ENCODE data around the gene ARHGAP4. TPM values are rescaled to one million over a fixed set of nuclear protein-coding genes. Genes with fewer than 3 reads are reported as not detected.

Gene ARHGAP4
- total and polyA plus RNA-seq, 2 donors (not counting 3 experiments of a cell fraction or from before 2014, with no cell fraction given): 20.9 to 33.3 TPM

GRCh38 chrX:153960786-153961185 lies 34.7 kb upstream of the ARHGAP4 start:
- no peaks in the 10 kb centered on the region for H4K20me1 ChIP-seq (replicated peaks; ENCODE audit: control insufficient read depth, extremely low read depth, insufficient read depth, low read length)
- ChIA-PET POLR2A (no interaction called here), CTCF (no interaction called here)
- no peaks in the 10 kb centered on the region for H3K9me3 ChIP-seq (replicated peaks; ENCODE audit: control insufficient read depth, insufficient read depth, low read length)
- intact Hi-C loops (cut with micrococcal nuclease) (no loop called here), dilution Hi-C loops (cut with MboI; ENCODE audit: extremely low pct_ligation_motif_present, low sequenced_read_pairs) (no loop called here)
- H2AFZ ChIP-seq (ENCODE audit: low read depth, low read length): no peak overlapping the region
- H3K36me3 ChIP-seq (ENCODE audit: control insufficient read depth in 2 of 2, extremely low read depth in 1 of 2, insufficient read depth in 2 of 2, low read length in 2 of 2): peaks cover 11 to 57% of the 10 kb centered on the region in 2 experiments
- TF ChIP-seq GATA2 (IDR thresholded peaks at IDR 0.05; ENCODE audit: insufficient read depth, insufficient read length, low read depth, low read length): no peak
- no peak for TF ChIP-seq CTCF (IDR thresholded peaks at IDR 0.05; ENCODE audit: extremely low read depth in 1 of 2, insufficient read depth in 1 of 2, low read depth in 1 of 2, low read length in 2 of 2)
- TF ChIP-seq JUN (IDR thresholded peaks at IDR 0.05; ENCODE audit: borderline replicate concordance, insufficient read depth, insufficient read length, low read depth): no peak
- no peak for TF ChIP-seq POLR2A (IDR thresholded peaks at IDR 0.05; ENCODE audit: low read depth, low read length)
- TF ChIP-seq MAX (IDR thresholded peaks at IDR 0.05; ENCODE audit: insufficient read depth, insufficient read length): no peak
- H3K4me1 ChIP-seq (ENCODE audit: control insufficient read depth, extremely low read depth, insufficient read depth, low read length): no peaks in the 10 kb centered on the region
- no peak overlapping the region for H3K9ac ChIP-seq (replicated peaks; ENCODE audit: extremely low read depth, insufficient read depth, low read length)
- no peak for DNase-seq (ENCODE audit: low read depth, low spot score)
- H3K4me2 ChIP-seq (ENCODE audit: insufficient read depth, low read length): no peak overlapping the region
- no TSS peak for BruUV-seq (replicated peaks)
- FAIRE-seq: no peak
- H3K79me2 ChIP-seq (ENCODE audit: control insufficient read depth, insufficient read depth, low read length): peaks cover 30% of the 10 kb centered on the region
- no peak overlapping the region for H3K4me3 ChIP-seq (replicated peaks in 1 of 3; ENCODE audit: insufficient read depth in 1 of 3, low read depth in 1 of 3, low read length in 3 of 3)
- no peaks in the 10 kb centered on the region for H3K27me3 ChIP-seq (ENCODE audit: control insufficient read depth in 2 of 2, insufficient read depth in 2 of 2, low read length in 2 of 2)
- no peak overlapping the region for H3K27ac ChIP-seq (ENCODE audit: insufficient read depth, low read depth, low read length)
- no peaks in the 10 kb centered on the region for H3K9me1 ChIP-seq (replicated peaks; ENCODE audit: control insufficient read depth, extremely low read depth, insufficient read depth, low read length)

- Histone ChIP-seq H3K9me3 (replicated peaks; ENCODE audit: control insufficient read depth, insufficient read depth, low read length) (no peaks in the 10 kb centered on the region), H3K9me1 (replicated peaks; ENCODE audit: control insufficient read depth, extremely low read depth, insufficient read depth, low read length) (no peaks in the 10 kb centered on the region), H3K36me3 (ENCODE audit: control insufficient read depth in 2 of 2, extremely low read depth in 1 of 2, insufficient read depth in 2 of 2, low read length in 2 of 2) (peaks cover 11 to 63% of the 10 kb centered on the region in 2 experiments), H3K27me3 (ENCODE audit: control insufficient read depth in 2 of 2, insufficient read depth in 2 of 2, low read length in 2 of 2) (no peaks in the 10 kb centered on the region), H3K79me2 (ENCODE audit: control insufficient read depth, insufficient read depth, low read length) (peaks cover 23% of the 10 kb centered on the region), H3K4me2 (ENCODE audit: insufficient read depth, low read length) (no peak overlapping the region), H3K27ac (ENCODE audit: insufficient read depth, low read depth, low read length) (no peak overlapping the region), H4K20me1 (replicated peaks; ENCODE audit: control insufficient read depth, extremely low read depth, insufficient read depth, low read length) (no peaks in the 10 kb centered on the region), H3K9ac (replicated peaks; ENCODE audit: extremely low read depth, insufficient read depth, low read length) (no peak overlapping the region), H3K4me3 (replicated peaks in 1 of 3; ENCODE audit: insufficient read depth in 1 of 3, low read depth in 1 of 3, low read length in 3 of 3) (no peak overlapping the region), H2AFZ (ENCODE audit: low read depth, low read length) (no peak overlapping the region), H3K4me1 (ENCODE audit: control insufficient read depth, extremely low read depth, insufficient read depth, low read length) (no peaks in the 10 kb centered on the region)
- no peak for TF ChIP-seq MYC (IDR thresholded peaks at IDR 0.05; ENCODE audit: low read depth, low read length)
- TF ChIP-seq JUN (IDR thresholded peaks at IDR 0.05; ENCODE audit: borderline replicate concordance, insufficient read depth, insufficient read length, low read depth): no peak
- TF ChIP-seq EZH2 (IDR thresholded peaks at IDR 0.05; ENCODE audit: borderline replicate concordance, low read depth, low read length, severe bottlenecking): no peak
- no peak for TF ChIP-seq MAX (IDR thresholded peaks at IDR 0.05; ENCODE audit: insufficient read depth, insufficient read length)
- TF ChIP-seq CTCF (IDR thresholded peaks at IDR 0.05; ENCODE audit: extremely low read depth in 1 of 2, insufficient read depth in 1 of 2, low read depth in 1 of 2, low read length in 2 of 2): no peak
- TF ChIP-seq POLR2AphosphoS5 (IDR thresholded peaks at IDR 0.05; ENCODE audit: insufficient read depth, low read depth, low read length): no peak
- TF ChIP-seq POLR2A (IDR thresholded peaks at IDR 0.05; ENCODE audit: low read depth, low read length): no peak
- no peak for TF ChIP-seq GATA2 (IDR thresholded peaks at IDR 0.05; ENCODE audit: insufficient read depth, insufficient read length, low read depth, low read length)
- no peak for TF ChIP-seq FOS (IDR thresholded peaks at IDR 0.05; ENCODE audit: borderline replicate concordance, insufficient read depth, low read length)
- FAIRE-seq: no peak
- dilution Hi-C loops (cut with MboI; ENCODE audit: extremely low pct_ligation_motif_present, low sequenced_read_pairs) (no loop called here), intact Hi-C loops (cut with micrococcal nuclease) (no loop called here)
- ChIA-PET POLR2A (no interaction called here), CTCF (no interaction called here)
- no peak for DNase-seq (ENCODE audit: low read depth, low spot score)
- no TSS peak for BruUV-seq (replicated peaks)
These were observed 34.0 kb upstream of the ARHGAP4 start for GRCh38 chrX:153960077-153960476.

Measured in endothelial cell of umbilical vein (primary cell).